ENCODE data around the gene KDM5A. TPM values are rescaled to one million over a fixed set of nuclear protein-coding genes. Genes with fewer than 3 reads are reported as not detected.

KDM5A gene
- polyA plus RNA-seq, 3 donors = 12.2 to 31.4 (median 17.1) TPM

DNA sequence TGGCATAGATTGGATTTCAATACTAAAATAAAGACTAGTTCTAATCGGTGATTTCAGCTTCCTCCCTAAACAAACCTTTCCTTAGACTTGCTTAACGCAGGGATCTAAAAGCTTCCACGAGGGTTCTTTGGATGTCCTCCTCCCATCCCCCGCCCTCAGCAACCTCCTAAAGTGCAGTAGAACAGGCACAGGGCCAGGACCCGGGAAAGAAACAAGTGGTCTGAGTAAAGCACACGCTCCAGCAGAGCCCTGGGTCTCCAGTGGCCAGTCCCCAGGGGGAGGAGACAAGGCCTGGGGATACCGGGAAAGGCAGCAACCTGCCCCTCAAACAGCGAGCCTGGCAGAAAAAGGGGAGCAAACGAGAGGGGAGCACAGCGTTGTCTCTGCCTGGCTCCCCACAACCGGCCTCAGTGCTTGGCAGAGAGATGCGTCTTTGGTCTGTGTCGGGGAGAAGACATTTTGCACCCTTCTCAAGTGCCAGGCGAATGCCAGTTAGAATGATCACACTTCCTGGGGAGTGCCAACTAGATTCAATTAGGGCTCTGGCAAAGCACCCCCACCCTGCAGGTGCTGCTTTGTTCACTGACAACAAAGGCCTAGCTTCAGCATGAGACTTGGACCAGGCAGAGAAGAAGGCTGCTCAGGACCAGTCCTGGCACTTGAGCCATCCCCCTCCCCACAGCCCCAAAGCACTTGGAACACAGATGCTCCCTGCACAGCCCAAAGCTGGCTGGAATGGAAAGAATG, 158.0 kb downstream of the KDM5A start:
- Mint-ChIP-seq H3K36me3 (no peaks in the 10 kb centered on the region), H3K27me3 (ENCODE audit: low read depth in 3 of 3) (peaks cover 7 to 12% (median 8%) of the 10 kb centered on the region in 3 donors), H3K4me3 (no peak overlapping the region), H3K4me1 (no peaks in the 10 kb centered on the region), H3K27ac (no peak overlapping the region), H3K9me3 (peaks cover 8 to 17% (median 15%) of the 10 kb centered on the region in 7 donors)
- H3K9me3 ChIP-seq (replicated peaks in 1 of 2; ENCODE audit: control insufficient read depth in 1 of 2, insufficient read depth in 1 of 2, low read length in 2 of 2) = peaks cover 11 to 13% of the 10 kb centered on the region in 2 donors
- no peaks in the 10 kb centered on the region for H3K36me3 ChIP-seq (replicated peaks in 1 of 2; ENCODE audit: control insufficient read depth in 1 of 2, insufficient read depth in 2 of 2, low read length in 2 of 2)
- H3K9ac ChIP-seq (ENCODE audit: insufficient read depth, low read length, poor library complexity, severe bottlenecking) = no peak overlapping the region
- intact Hi-C loops (cut with micrococcal nuclease) = no loop called here
- H2AFZ ChIP-seq (ENCODE audit: insufficient read depth, low read depth, low read length, poor library complexity, severe bottlenecking) = no peak overlapping the region
- H3K4me3 ChIP-seq (replicated peaks in 1 of 3; ENCODE audit: low read depth in 2 of 3, low read length in 3 of 3) = no peak overlapping the region
- no peak overlapping the region for H3K4me2 ChIP-seq (replicated peaks; ENCODE audit: extremely low read depth, low read length, poor library complexity, severe bottlenecking)
- DNase-seq = no peak
- H3K79me2 ChIP-seq (ENCODE audit: insufficient read depth, low read length) = no peaks in the 10 kb centered on the region
- no peak overlapping the region for H3K27ac ChIP-seq (ENCODE audit: low read depth in 1 of 2, low read length in 2 of 2)
- no peaks in the 10 kb centered on the region for H4K20me1 ChIP-seq (ENCODE audit: insufficient read depth, low read length)
- H3K4me1 ChIP-seq (ENCODE audit: control insufficient read depth in 1 of 2, insufficient read depth in 2 of 2, low read length in 2 of 2) = no peaks in the 10 kb centered on the region
- TF ChIP-seq, protein P1, sequence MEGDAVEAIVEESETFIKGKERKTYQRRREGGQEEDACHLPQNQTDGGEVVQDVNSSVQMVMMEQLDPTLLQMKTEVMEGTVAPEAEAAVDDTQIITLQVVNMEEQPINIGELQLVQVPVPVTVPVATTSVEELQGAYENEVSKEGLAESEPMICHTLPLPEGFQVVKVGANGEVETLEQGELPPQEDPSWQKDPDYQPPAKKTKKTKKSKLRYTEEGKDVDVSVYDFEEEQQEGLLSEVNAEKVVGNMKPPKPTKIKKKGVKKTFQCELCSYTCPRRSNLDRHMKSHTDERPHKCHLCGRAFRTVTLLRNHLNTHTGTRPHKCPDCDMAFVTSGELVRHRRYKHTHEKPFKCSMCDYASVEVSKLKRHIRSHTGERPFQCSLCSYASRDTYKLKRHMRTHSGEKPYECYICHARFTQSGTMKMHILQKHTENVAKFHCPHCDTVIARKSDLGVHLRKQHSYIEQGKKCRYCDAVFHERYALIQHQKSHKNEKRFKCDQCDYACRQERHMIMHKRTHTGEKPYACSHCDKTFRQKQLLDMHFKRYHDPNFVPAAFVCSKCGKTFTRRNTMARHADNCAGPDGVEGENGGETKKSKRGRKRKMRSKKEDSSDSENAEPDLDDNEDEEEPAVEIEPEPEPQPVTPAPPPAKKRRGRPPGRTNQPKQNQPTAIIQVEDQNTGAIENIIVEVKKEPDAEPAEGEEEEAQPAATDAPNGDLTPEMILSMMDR (IDR thresholded peaks at IDR 0.05) = no peak
- H3K27me3 ChIP-seq (ENCODE audit: control insufficient read depth in 2 of 2, insufficient read depth in 2 of 2, low read length in 2 of 2) = no peaks in the 10 kb centered on the region
- WGBS (ENCODE audit: insufficient coverage) = 81% methylated on average over 9 of the region's 14 CpGs

Other genes with a start within 250 kb of the KDM5A start
- gene SLC6A12, start 175.2 kb downstream of the KDM5A start, polyA plus RNA-seq = 1 to 10 TPM; 5.7 to 8.3 (median 8.0) TPM
- under 1 TPM in 1 of 3 donors, not detected in 2; 0.13 TPM for gene SLC6A13, start 126.5 kb downstream of the KDM5A start, polyA plus RNA-seq
- 1 to 10 TPM; 4.1 to 7.7 (median 5.1) TPM for gene CCDC77, start 12.3 kb upstream of the KDM5A start, polyA plus RNA-seq
- under 1 TPM in 2 of 3 donors, not detected in 1; 0.09 to 0.10 TPM for gene B4GALNT3, start 70.6 kb upstream of the KDM5A start, polyA plus RNA-seq

Measured in CD14-positive monocyte (primary cell).